OCI-LY7 (cell line): ENCODE measurements around the gene CYP27C1. TPM values are rescaled to one million over a fixed set of nuclear protein-coding genes. Genes with fewer than 3 reads are reported as not detected.

Experiments used
- BruUV-seq: library from RNA; stranded (reverse); fragments of 400-500 nt; replicated peaks from 2 replicates; lab custom pipeline; 2021; lab: Mats Ljungman, UMichigan
- CTCF ChIA-PET: fragments of 300-600 bp; sonication (Branson Sonifier 250); formaldehyde crosslinking; loops from one replicate; lab custom pipeline; 2022; ENCODE audit warnings: antibody characterized with exemption; ENCODE audit not compliant: unreplicated experiment; lab: Charles Lee
- POLR2A ChIA-PET: fragments of 300-600 bp; sonication (Branson Sonifier 250); formaldehyde crosslinking; loops from one replicate; lab custom pipeline; 2022; ENCODE audit warnings: antibody characterized with exemption; lab: Charles Lee
- DNase-seq: peaks from one replicate; pipeline ENCODE4 v3.0.0-alpha.2; 2015; ENCODE audit warnings: low spot score
- H2AFZ ChIP-seq: fragments of 200-600 bp; sonication (generic), shearing (Covaris generic); 2 replicates; pipeline ENCODE4 v1.6.1; 2014; ENCODE audit warnings: mild to moderate bottlenecking, antibody characterized with exemption, low read length, moderate library complexity
- H3K27ac ChIP-seq: fragments of 200-600 bp; sonication (generic); 2 replicates; pipeline ENCODE4 v1.5.1; 2014; ENCODE audit warnings: mixed run types, low read depth, mild to moderate bottlenecking, moderate library complexity, low read length, inconsistent platforms; ENCODE audit not compliant: poor library complexity, severe bottlenecking
- H3K36me3 ChIP-seq: fragments of 200-600 bp; sonication (generic); 2 replicates; pipeline ENCODE4 v1.6.1; 2014; ENCODE audit warnings: mild to moderate bottlenecking, antibody characterized with exemption, low read length, moderate library complexity, mixed read lengths; ENCODE audit not compliant: insufficient read depth
- H3K4me1 ChIP-seq: fragments of 200-600 bp; sonication (generic); 2 replicates; pipeline ENCODE4 v1.5.1; 2014; ENCODE audit warnings: mild to moderate bottlenecking, low read length; ENCODE audit not compliant: insufficient read depth, poor library complexity, severe bottlenecking
- H3K4me2 ChIP-seq: fragments of 200-600 bp; sonication (generic); 2 replicates; pipeline ENCODE4 v1.6.1; 2014; ENCODE audit warnings: mild to moderate bottlenecking, low read length
- H3K4me3 ChIP-seq: fragments of 200-600 bp; sonication (generic); 2 replicates; pipeline ENCODE4 v1.5.1; 2014; ENCODE audit warnings: mild to moderate bottlenecking, low read depth, low read length; ENCODE audit not compliant: poor library complexity, severe bottlenecking
- H3K79me2 ChIP-seq: fragments of 200-600 bp; sonication (generic); 2 replicates; pipeline ENCODE4 v1.6.1; 2016; ENCODE audit warnings: low read depth, mild to moderate bottlenecking, low read length, moderate library complexity, mixed read lengths; ENCODE audit not compliant: insufficient read depth
- H3K9me2 ChIP-seq: fragments of 200-600 bp; sonication (generic); 2 replicates; pipeline ENCODE4 v1.6.1; 2016; ENCODE audit warnings: mild to moderate bottlenecking, low read length, mixed read lengths; ENCODE audit not compliant: insufficient read depth
- H3K9me3 ChIP-seq: fragments of 200-600 bp; sonication (generic); 2 replicates; pipeline ENCODE4 v1.6.1; 2014; ENCODE audit warnings: mild to moderate bottlenecking, mixed run types, low read length, mixed read lengths
- H4K20me1 ChIP-seq: fragments of 200-600 bp; sonication (generic); 2 replicates; pipeline ENCODE4 v1.6.1; 2014; ENCODE audit warnings: mild to moderate bottlenecking, antibody characterized with exemption, low read length, moderate library complexity, mixed read lengths; ENCODE audit not compliant: insufficient read depth
- EZH2phosphoT487 ChIP-seq: fragments of 200-600 bp; sonication (generic); IDR thresholded peaks from 2 replicates; pipeline ENCODE4 v1.6.1; 2018; ENCODE audit warnings: low read depth, borderline replicate concordance, mild to moderate bottlenecking, mixed run types, antibody characterized with exemption, low read length, moderate library complexity, mixed read lengths
- intact Hi-C: fragments of 100-400 bp; cut with micrococcal nuclease; formaldehyde crosslinking; loops from one replicate; pipeline ENCODE4 v1.10.0; 2022; ENCODE audit not compliant: unreplicated experiment
- total RNA-seq, 2 experiments: library from RNA; depleted of rRNA in 1 of 2; stranded (reverse); fragments of >200 nt in 1 of 2; shearing (Covaris generic) in 1 of 2; gene quantifications; 2 replicates each; pipeline ENCODE4 v1.2.3, GENCODE V29; 2014 to 2022
- TF ChIP-seq, protein P1 (sequence below): fragments of 200-600 bp; sonication (generic); conservative IDR thresholded peaks from 2 replicates; pipeline ENCODE4 v1.5.1; 2014; ENCODE audit warnings: mild to moderate bottlenecking, antibody characterized with exemption, low read length, moderate library complexity, mixed read lengths

Gene CYP27C1
- total RNA-seq, 2 experiments from 2014 or later: not detected

DNA sequence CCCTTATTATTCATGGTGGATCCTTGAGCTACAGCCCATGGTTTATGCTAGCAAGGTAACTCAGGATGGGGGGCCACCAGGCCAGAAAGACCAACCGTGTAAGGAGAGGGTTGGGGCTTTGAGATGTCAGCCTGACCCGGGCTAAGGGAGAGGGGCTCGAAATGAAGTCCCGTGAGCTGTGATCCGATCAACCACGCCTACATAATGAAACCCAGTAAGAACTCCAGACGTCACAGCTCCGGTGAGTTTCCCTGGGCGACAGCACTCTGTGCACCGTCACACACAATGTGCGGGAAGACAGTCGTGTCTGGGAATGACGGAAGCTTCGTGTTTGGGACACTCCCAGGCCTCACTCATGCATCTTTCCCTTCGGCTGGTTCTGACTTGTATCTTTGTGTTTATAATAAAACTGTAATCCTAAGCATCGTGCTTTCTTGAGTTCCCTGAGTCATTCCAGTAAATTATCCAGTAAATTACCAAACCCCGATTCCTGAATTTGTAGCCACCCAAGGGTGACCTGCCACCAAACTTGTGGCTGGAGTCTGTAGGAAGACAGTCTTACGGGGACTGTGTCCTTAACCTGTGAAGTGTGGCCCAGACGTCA, 44.2 kb downstream of the CYP27C1 start:
- Histone ChIP-seq H3K9me2 (no peaks in the 10 kb centered on the region), H3K4me1 (no peaks in the 10 kb centered on the region), H3K27ac (no peak overlapping the region), H3K9me3 (no peaks in the 10 kb centered on the region), H3K36me3 (no peaks in the 10 kb centered on the region), H4K20me1 (no peaks in the 10 kb centered on the region), H3K79me2 (no peaks in the 10 kb centered on the region), H2AFZ (no peak overlapping the region), H3K4me2 (no peak overlapping the region), H3K4me3 (no peak overlapping the region)
- intact Hi-C loops: no loop called here
- BruUV-seq: no TSS peak
- POLR2A ChIA-PET: interaction anchor here (0.5 to 1.1 kb wide), 2 partner anchors 10 to 792 kb away, joined by 4 to 5 read pairs; no protein-coding TSS in a partner anchor
- no peak for DNase-seq
- CTCF ChIA-PET: no interaction called here
- no peak for TF ChIP-seq EZH2phosphoT487
- TF ChIP-seq, protein P1, sequence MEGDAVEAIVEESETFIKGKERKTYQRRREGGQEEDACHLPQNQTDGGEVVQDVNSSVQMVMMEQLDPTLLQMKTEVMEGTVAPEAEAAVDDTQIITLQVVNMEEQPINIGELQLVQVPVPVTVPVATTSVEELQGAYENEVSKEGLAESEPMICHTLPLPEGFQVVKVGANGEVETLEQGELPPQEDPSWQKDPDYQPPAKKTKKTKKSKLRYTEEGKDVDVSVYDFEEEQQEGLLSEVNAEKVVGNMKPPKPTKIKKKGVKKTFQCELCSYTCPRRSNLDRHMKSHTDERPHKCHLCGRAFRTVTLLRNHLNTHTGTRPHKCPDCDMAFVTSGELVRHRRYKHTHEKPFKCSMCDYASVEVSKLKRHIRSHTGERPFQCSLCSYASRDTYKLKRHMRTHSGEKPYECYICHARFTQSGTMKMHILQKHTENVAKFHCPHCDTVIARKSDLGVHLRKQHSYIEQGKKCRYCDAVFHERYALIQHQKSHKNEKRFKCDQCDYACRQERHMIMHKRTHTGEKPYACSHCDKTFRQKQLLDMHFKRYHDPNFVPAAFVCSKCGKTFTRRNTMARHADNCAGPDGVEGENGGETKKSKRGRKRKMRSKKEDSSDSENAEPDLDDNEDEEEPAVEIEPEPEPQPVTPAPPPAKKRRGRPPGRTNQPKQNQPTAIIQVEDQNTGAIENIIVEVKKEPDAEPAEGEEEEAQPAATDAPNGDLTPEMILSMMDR: no peak

DNA sequence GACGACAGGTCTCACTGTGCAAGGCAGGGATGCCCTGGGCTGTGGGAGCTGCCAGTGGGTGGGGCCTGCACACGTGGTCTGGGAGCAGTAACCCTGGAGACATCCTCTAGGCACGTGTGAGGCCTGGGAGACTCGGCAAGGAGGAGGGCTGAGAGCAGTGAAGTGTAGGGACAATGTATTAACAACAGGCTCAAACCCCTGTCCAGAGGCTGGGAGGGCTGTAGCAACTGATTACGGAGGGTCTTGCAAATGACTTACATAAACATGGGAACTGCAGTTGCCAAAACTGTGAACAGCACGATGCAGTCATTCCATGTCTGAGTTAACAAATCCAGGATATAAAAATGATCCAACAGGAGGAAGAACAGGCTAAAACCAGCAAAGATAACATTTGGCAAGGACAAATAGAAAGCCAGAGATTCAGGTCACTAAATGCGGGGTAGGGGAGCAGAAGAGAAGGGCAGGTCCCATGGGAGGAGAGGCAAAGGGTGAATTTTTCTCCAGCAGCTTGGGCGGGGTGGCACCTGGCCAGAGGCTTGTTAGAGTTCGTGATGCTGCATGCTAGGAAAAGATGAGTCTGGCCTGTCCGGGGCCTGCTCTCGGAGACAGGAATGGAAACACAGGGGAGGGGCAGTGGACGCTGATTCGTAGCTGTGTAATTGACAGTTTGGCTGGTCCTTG, 44.9 kb downstream of the CYP27C1 start:
- Histone ChIP-seq H3K9me3 (no peaks in the 10 kb centered on the region), H3K79me2 (no peaks in the 10 kb centered on the region), H4K20me1 (no peaks in the 10 kb centered on the region), H3K36me3 (no peaks in the 10 kb centered on the region), H3K4me3 (no peak overlapping the region), H3K4me1 (no peaks in the 10 kb centered on the region), H2AFZ (no peak overlapping the region), H3K27ac (no peak overlapping the region), H3K4me2 (no peak overlapping the region), H3K9me2 (no peaks in the 10 kb centered on the region)
- POLR2A ChIA-PET: interaction anchor here (1.1 kb wide), 1 partner anchor 10 kb away, joined by 4 read pairs; no protein-coding TSS in a partner anchor
- DNase-seq: no peak
- no TSS peak for BruUV-seq
- no peak for TF ChIP-seq EZH2phosphoT487
- TF ChIP-seq, protein P1: no peak
- intact Hi-C loops: no loop called here
- CTCF ChIA-PET: no interaction called here

DNA sequence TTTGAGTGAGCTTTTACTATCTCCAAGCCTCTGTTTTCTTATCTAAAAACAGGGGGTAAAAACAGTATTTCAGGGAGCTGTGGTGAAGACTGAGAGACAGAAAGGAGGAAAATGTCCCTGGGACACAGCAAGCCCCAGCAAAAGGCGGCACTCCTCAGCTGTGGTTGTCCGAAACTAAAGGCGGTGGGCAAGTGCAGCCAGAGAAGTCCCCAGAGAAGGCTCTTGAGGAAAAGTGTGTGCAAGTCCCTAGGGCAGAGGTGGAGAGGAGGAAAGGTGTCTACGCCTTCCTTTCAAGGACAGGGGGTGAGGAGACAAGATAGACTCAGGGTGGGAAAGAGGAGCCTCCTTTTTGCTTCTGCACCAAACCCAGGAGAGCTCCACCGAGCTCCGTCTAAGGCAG, 45.5 kb downstream of the CYP27C1 start:
- no peaks in the 10 kb centered on the region for H4K20me1 ChIP-seq
- BruUV-seq: no TSS peak
- H3K36me3 ChIP-seq: no peaks in the 10 kb centered on the region
- H2AFZ ChIP-seq: no peak overlapping the region
- H3K9me3 ChIP-seq: no peaks in the 10 kb centered on the region
- no peak overlapping the region for H3K27ac ChIP-seq
- no peak overlapping the region for H3K4me3 ChIP-seq
- intact Hi-C loops: no loop called here
- TF ChIP-seq, protein P1: no peak
- TF ChIP-seq EZH2phosphoT487: no peak
- no peak for DNase-seq
- no peaks in the 10 kb centered on the region for H3K9me2 ChIP-seq
- CTCF ChIA-PET: no interaction called here
- H3K79me2 ChIP-seq: no peaks in the 10 kb centered on the region
- H3K4me2 ChIP-seq: no peak overlapping the region
- no peaks in the 10 kb centered on the region for H3K4me1 ChIP-seq
- POLR2A ChIA-PET: interaction anchor here (1.1 kb wide), 1 partner anchor 9 kb away, joined by 4 read pairs; no protein-coding TSS in a partner anchor
